Osteocyte (in vitro differentiated cells): ENCODE measurements around the gene SLC38A6. TPM values are rescaled to one million over a fixed set of nuclear protein-coding genes. Genes with fewer than 3 reads are reported as not detected.

Source experiments
- DNase-seq: peaks from one replicate; pipeline ENCODE4 v3.0.0; 2021; ENCODE audit warnings: mixed read lengths; ENCODE audit not compliant: unreplicated experiment; ENCODE audit errors: extremely low spot score
- H3K27ac Mint-ChIP-seq: one replicate; pipeline ENCODE4 v1.8.0; 2021; ENCODE audit warnings: mild to moderate bottlenecking, mixed read lengths; ENCODE audit not compliant: unreplicated experiment
- H3K27me3 Mint-ChIP-seq: one replicate; pipeline ENCODE4 v1.8.0; 2021; ENCODE audit warnings: mixed read lengths; ENCODE audit not compliant: unreplicated experiment
- H3K36me3 Mint-ChIP-seq: one replicate; pipeline ENCODE4 v1.8.0; 2021; ENCODE audit warnings: mixed read lengths; ENCODE audit not compliant: unreplicated experiment
- H3K4me1 Mint-ChIP-seq: one replicate; pipeline ENCODE4 v1.8.0; 2021; ENCODE audit warnings: mixed read lengths; ENCODE audit not compliant: unreplicated experiment
- H3K4me3 Mint-ChIP-seq: one replicate; pipeline ENCODE4 v1.8.0; 2021; ENCODE audit warnings: mild to moderate bottlenecking, moderate library complexity, mixed read lengths; ENCODE audit not compliant: unreplicated experiment
- H3K9me3 Mint-ChIP-seq: one replicate; pipeline ENCODE4 v1.8.0; 2021; ENCODE audit warnings: mixed read lengths; ENCODE audit not compliant: unreplicated experiment
- total RNA-seq: library from RNA; stranded (reverse); gene quantifications from 2 replicates; pipeline ENCODE4 v1.2.1, GENCODE V29; 2021
- TF ChIP-seq, protein P1 (sequence below): fragments of 200-600 bp; sonication (generic); IDR thresholded peaks from 2 replicates; pipeline ENCODE4 v1.5.0; 2021; ENCODE audit warnings: antibody characterized with exemption, mild to moderate bottlenecking, moderate library complexity

The SLC38A6 gene
- total RNA-seq, 1 donor from 2014 or later, result 63.9 TPM

- H3K4me1 Mint-ChIP-seq, result peaks cover 48% of the 10 kb centered on the region
- TF ChIP-seq, protein P1, sequence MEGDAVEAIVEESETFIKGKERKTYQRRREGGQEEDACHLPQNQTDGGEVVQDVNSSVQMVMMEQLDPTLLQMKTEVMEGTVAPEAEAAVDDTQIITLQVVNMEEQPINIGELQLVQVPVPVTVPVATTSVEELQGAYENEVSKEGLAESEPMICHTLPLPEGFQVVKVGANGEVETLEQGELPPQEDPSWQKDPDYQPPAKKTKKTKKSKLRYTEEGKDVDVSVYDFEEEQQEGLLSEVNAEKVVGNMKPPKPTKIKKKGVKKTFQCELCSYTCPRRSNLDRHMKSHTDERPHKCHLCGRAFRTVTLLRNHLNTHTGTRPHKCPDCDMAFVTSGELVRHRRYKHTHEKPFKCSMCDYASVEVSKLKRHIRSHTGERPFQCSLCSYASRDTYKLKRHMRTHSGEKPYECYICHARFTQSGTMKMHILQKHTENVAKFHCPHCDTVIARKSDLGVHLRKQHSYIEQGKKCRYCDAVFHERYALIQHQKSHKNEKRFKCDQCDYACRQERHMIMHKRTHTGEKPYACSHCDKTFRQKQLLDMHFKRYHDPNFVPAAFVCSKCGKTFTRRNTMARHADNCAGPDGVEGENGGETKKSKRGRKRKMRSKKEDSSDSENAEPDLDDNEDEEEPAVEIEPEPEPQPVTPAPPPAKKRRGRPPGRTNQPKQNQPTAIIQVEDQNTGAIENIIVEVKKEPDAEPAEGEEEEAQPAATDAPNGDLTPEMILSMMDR, result no peak
- H3K9me3 Mint-ChIP-seq, result no peaks in the 10 kb centered on the region
- DNase-seq, result no peak
- no peak overlapping the region for H3K4me3 Mint-ChIP-seq
- H3K36me3 Mint-ChIP-seq, result peaks cover 24% of the 10 kb centered on the region
- H3K27ac Mint-ChIP-seq, result peak overlapping the region; percentile 29
- no peaks in the 10 kb centered on the region for H3K27me3 Mint-ChIP-seq
These were observed 117.7 kb downstream of the SLC38A6 start for GRCh38 chr14:61098721-61099120.

DNA sequence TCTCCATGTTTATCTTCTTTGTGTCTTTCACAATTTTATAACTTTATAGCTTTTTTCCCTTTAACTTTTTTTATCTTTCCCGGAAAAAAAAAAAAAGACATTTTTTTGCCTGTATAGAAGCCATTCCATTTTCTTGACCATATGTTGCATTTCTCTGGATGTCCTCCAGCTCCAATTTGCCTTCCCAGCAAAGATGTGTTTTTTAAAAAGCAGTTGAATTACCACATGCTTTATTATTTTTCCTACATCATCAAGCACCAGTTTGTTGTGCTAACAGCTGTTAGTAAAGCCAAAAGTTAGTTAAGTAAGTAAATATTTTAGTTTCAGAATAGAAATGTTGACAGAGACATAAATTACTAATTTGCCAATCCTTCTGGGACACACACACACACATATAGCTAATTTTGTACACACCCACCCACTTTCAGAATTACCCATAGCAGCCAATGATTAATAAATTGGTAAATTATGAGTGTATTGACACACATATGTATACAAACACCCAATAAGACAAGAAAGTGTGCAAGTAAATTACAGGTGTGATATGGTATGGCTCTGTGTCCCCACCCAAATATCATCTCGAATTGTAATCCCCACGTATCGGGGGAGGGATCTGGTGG is 118.3 kb downstream of the SLC38A6 start:
- Mint-ChIP-seq H3K27ac (peak overlapping the region; percentile 29), H3K4me3 (no peak overlapping the region), H3K27me3 (no peaks in the 10 kb centered on the region), H3K36me3 (peaks cover 24% of the 10 kb centered on the region), H3K9me3 (no peaks in the 10 kb centered on the region), H3K4me1 (peaks cover 55% of the 10 kb centered on the region)
- TF ChIP-seq, protein P1, result no peak
- no peak for DNase-seq

DNA sequence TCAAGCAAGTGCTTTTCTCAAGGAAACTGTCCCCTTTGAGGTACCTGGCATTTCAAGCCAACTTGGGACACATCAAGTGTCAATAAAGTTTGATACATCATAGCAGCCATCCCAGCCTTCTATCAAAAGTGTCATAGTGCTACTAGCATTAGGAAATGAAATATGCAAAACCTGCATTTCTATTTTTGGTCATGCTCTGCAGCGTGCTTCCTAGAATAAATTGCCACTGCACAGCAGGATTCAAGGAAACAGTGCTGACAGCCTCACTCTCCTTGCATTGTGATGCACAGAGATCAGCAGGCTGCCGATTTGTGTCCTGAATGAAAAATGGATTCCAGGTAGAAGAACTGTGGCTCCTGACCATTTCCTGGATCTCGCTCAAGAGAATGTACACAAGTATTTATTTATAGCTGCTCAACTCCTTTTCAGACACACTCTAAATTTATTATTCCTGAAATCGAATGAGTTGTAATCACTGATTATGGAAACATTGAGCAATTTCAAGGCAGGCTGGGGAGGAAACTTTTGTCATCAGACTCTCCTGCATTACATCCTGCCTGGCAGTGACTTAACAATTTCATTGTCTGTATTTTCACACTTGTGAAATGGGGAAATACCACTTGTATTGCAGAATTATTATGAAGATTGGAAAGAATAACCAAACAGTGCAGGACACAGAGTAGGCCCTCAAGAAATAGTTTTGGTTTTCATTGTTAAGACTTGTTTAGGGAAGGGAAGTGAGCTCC is 120.9 kb downstream of the SLC38A6 start:
- no peaks in the 10 kb centered on the region for H3K9me3 Mint-ChIP-seq
- peak overlapping the region; percentile 96 for H3K27ac Mint-ChIP-seq
- peaks cover 62% of the 10 kb centered on the region for H3K4me1 Mint-ChIP-seq
- no peaks in the 10 kb centered on the region for H3K27me3 Mint-ChIP-seq
- DNase-seq, result no peak
- H3K4me3 Mint-ChIP-seq, result peak overlapping the region; percentile 7
- TF ChIP-seq, protein P1, result no peak
- peaks cover 13% of the 10 kb centered on the region for H3K36me3 Mint-ChIP-seq

Other genes starting within 250 kb of the SLC38A6 start
- 57.5 and 59.9 TPM in 2 replicates for gene MNAT1, start 246.5 kb upstream of the SLC38A6 start, total RNA-seq
- gene TRMT5, start 166 bp upstream of the SLC38A6 start, total RNA-seq, result 15.8 and 17.0 TPM in 2 replicates